PC-9 (cell line): ENCODE measurements around the gene TAS2R41.

ENCODE experiments used
- CTCF ChIP-seq: fragments of 200-600 bp; sonication (generic); conservative IDR thresholded peaks from 2 replicates; pipeline ENCODE4 v1.6.1; 2017; ENCODE audit warnings: mixed run types, antibody characterized with exemption, mild to moderate bottlenecking, moderate library complexity
- EZH2 ChIP-seq: fragments of 200-600 bp; sonication (generic); IDR thresholded peaks from 2 replicates; pipeline ENCODE4 v1.8.0; 2017; ENCODE audit warnings: antibody characterized with exemption, low read depth

- no peak for TF ChIP-seq CTCF
- no peak for TF ChIP-seq EZH2
These were observed 9.4 kb downstream of the TAS2R41 start for GRCh38 chr7:143487061-143487460.
